VCaP (cell line): ENCODE data around the gene TTC28.
"Not testable (repeated sequence)": the region's sequence is repeated elsewhere in the genome, so short reads cannot be mapped to it uniquely, and the experiment has no call there.

Experiments
- H3K27ac ChIP-seq: fragments of 450-650 bp; 2 replicates; pipeline ENCODE4 v1.5.1; 2017
- TF ChIP-seq, protein P1 (sequence below): fragments of 450-650 bp; conservative IDR thresholded peaks from 2 replicates; pipeline ENCODE4 v1.5.1; 2017; ENCODE audit warnings: mild to moderate bottlenecking, moderate library complexity

The TTC28 gene

DNA sequence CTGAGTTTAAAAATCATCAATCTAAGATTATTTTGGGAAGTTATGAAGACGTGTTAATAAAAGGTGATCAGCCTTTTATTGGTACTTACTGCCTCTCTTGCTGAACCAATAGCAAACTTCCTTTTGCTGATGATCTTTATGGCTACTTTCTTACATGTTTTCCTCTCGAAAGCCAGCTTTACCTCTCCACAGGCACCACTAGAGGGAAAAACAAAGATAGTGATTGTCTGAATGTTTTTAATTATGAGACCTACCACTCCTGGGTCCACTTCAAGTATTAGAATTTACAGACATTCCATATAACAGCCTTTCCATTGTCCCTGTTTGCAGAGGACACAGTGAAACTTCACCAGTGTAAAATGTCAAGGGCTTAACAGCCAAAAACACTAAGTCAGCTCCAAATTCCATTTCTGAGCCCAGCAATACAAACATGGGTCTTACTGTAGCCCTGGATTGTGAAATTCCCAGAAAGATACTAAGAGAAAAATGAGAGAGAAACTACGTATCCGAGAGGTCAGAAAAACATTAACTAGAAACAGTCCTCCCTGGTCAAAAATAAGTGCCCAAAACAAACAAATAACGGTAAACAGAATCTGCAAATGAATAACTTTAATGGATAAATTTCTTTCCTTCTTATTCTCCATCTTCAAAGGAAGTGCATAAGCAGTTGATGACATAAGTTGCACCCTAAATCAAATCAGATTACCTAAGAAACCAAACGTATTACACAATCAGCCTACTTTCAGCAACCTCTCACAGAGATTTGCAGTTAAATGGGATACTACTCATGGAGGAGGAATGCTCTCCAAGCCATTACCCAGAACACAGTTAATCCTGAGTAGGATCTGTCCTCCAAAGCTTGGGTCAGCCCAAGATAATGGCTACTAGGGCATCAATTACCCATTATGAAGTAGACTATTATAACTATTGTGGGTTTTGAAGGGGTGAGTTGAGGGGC lies 32.5 kb upstream of the TTC28 start:
- TF ChIP-seq, protein P1, sequence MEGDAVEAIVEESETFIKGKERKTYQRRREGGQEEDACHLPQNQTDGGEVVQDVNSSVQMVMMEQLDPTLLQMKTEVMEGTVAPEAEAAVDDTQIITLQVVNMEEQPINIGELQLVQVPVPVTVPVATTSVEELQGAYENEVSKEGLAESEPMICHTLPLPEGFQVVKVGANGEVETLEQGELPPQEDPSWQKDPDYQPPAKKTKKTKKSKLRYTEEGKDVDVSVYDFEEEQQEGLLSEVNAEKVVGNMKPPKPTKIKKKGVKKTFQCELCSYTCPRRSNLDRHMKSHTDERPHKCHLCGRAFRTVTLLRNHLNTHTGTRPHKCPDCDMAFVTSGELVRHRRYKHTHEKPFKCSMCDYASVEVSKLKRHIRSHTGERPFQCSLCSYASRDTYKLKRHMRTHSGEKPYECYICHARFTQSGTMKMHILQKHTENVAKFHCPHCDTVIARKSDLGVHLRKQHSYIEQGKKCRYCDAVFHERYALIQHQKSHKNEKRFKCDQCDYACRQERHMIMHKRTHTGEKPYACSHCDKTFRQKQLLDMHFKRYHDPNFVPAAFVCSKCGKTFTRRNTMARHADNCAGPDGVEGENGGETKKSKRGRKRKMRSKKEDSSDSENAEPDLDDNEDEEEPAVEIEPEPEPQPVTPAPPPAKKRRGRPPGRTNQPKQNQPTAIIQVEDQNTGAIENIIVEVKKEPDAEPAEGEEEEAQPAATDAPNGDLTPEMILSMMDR, result 0 out of 2 replicates have a peak, but pooled peaks have one; percentile 5
- H3K27ac ChIP-seq, result no peak overlapping the region

DNA sequence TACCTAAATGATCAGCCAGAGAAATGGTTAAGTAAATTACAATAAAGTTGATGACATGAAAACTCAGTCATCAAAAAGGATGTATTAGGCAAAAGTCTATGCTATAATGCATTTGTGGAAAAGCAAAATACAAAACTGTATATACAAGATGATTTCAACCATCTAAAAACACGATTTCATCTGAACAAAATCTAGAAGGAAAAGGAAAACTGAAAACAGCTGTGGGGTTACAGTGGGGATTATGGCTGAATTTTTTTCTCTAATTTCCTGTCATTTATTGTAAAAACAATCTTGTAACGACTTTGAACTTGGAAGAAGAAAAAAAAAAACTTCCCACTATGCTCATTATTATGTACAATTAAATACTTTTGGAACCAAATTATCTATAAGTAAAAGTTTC lies 31.7 kb upstream of the TTC28 start:
- TF ChIP-seq, protein P1, result no peak
- no peak overlapping the region for H3K27ac ChIP-seq

DNA sequence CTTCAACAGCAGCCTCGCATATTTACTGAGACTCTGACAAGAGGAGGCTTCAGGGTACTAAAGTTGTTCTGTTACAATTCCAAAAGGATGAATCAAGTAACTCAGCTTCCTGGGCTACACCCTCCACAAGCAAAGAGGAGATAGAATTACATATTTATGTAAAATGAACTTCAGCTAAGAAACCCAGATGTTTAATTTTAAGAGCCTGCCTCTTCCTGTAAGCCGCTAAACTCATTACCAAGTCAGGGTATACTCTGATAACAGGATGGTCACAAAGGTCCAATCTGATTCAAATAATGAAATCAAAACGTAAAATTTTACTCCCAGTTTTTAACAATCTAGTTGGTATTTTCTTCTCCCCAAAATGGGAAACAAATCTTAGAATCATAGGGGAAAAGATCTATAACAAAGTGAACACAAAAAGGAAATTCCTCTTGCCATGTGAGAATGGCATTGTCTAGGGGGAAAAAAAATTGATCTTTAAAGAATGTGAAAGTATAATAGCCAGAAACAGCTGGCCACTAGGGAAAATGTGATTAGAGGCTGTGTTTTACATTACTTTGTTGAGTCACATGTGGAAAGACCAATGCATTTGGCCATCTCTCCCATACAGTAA lies 31.0 kb upstream of the TTC28 start:
- TF ChIP-seq, protein P1, result no peak
- H3K27ac ChIP-seq, result no peak overlapping the region

DNA sequence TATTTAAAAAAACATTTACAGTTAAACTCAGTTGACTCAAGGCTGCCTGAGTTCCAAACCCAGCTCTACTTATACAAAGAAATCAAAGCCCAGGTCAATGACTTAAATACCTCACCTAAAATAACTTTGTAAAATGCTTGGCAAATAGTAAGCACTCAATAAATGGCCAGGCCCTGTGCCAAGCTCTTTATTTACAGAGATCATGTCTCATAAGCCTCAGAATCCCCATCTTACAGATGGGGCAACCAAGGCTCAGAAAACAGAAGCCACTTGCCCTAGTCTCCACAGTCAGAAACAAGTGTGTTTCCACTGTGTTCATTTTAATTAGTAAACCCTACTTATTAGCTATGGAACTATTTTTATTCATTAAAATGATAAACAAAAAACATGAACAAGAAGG lies 30.5 kb upstream of the TTC28 start:
- no peak overlapping the region for H3K27ac ChIP-seq
- TF ChIP-seq, protein P1, result no peak

DNA sequence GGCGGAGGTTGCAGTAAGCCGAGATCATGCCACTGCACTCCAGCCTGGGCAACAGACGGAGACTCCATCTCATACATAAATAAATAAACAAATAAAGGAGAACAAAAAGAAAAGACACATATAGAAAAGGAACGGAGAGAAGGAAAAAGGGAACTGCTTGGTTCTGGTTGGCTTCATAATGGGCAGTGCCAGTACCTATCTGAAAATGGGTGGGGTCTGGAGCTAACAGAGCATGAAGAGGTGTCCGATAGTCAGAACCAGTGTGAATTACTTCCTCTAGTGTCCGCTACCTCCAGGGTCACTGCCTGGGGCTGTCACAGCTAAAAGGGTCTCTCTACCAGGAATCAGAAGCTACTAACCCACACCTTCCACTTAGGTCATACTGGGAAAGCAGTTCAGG lies 27.2 kb upstream of the TTC28 start:
- H3K27ac ChIP-seq, result no peak overlapping the region
- TF ChIP-seq, protein P1, result no peak

DNA sequence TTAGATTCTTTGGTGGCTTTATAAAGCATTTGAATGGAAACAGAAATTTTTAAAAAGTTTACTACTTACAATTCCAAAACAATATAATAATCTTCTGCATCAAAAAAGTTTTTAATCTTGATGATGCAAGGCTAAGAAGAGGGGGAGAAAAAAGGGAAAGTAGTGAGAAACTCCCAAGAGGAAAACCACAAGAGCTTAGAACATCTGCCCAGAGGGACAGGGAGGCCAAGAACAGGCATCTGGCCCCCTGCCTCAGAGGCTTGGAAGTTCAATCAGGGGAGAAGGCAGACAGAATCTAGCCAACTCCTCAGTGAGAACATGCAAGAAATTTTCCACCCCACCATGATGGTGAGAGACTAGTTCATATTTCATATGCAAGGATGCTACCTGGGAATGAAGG lies 23.8 kb upstream of the TTC28 start:
- no peak overlapping the region for H3K27ac ChIP-seq
- TF ChIP-seq, protein P1, result no peak

DNA sequence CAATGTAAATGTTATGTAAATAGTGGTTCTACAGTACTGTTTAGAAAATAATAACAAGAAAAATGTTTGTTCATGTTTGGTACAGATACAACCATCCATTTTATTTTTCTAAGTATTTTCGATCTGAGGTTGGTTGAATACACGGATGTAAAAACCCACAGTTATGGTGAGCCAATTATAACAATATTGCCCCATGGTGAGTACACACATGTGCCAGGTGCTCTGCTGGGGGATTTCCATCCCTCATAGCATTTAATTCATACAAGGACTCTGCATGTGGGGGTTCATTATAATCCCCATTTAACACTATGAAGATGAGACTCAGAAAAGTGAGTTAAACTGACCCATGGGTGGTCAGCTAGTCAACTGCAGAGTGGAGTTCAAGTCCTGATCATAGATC lies 23.3 kb upstream of the TTC28 start:
- TF ChIP-seq, protein P1, result no peak
- no peak overlapping the region for H3K27ac ChIP-seq

DNA sequence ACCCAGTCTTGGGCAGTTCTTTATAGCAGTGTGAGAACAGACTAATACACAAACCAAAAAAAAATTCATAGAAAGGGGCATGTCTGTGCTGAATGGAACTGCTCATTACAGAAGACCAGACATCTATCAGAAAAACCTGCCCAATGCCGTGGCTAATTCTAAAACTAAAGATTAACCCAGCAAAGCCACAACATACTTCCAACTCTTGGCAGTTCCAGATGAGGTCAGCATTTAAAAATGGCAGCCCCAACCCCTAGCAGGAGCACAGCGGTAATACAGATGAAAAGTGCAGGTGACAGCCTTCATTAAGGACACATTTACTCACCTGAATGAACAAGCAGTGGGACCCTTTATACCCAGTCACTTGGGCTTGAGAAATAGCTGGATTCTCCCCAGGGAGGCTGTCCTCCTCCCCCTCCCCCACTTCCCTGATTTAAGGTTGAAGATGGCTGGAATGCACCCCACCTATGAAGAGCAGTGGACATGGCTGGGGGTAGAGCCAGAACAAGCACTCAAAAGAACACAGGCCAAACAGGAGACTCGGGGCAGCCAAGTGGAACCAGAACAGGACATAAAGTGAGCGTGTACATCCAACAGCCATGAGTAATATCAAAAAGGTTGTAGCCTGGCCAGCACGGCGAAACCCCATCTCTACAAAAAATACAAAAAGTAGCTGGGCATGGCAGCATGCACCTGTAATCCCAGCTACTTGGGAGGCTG lies 13.6 kb upstream of the TTC28 start:
- not testable (repeated sequence) for H3K27ac ChIP-seq

DNA sequence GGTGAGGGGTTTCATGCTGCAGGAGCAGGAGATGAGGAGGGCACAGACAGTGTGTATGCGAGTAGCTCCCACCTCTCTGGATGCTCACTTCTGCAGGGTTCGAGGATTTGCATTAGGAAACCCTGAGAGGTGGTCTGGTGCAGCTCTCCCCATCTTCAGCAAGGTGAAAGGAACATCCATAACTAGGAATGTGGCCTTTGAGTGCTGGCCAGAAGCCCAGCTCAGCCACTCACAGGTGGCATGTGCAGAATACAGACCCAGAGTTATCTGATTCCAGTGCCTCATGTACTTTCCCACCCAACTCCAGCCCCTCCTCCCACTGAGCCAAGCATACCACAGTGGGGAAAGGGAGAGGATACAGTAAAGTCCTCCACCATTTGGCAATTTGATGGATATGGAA lies 10.2 kb upstream of the TTC28 start:
- not testable (repeated sequence) for H3K27ac ChIP-seq

DNA sequence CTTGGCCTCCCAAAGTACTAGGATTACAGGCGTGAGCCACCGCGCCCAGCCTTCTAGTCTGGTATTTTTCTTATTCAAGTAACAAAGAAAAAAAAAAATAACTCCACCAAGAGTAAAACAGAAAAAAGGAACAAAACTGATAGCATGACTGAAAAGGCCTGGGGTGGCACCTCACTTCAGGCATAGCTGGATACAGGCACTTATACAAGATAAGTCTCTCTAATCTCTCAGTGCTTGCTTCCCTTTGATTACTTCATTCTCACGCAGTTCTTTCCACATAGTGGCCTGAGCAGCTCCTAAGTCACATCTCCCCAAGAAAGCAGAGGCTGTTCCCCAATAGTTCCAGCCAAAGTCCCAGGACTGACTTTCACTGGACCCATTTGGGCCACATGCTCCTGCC lies 3.3 kb upstream of the TTC28 start:
- H3K27ac ChIP-seq, result not testable (repeated sequence)

DNA sequence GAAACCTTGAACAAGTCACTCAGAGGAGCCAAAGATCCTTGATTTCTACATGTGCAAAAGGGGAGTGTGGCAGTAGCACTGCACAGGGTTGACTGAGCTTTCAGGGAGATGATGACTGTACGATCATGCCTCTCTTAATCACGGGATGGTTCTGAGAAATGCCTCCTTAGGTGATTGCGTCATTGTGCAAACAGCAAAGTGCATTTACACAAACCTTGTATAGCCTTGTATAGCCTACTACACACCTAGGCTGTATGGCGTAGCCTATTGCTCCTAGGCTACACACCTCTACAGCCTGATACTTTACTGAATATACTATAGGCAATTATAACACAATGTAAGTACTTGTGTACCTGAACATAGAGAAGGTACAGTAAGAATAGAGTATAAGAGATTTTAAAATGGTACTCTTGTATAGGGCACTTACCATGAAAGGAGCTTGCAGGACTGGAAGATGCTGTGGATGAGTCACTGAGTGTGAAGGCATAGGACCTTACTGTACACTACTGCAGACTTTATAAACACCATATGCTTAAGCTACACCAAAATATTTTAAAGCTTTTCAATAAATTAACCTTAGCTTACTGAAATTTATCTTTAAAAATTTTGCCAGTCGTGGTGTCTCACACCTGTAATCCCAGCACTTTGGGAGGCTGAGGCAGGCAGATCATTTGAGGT lies 1.3 kb upstream of the TTC28 start:
- not testable (repeated sequence) for H3K27ac ChIP-seq
